Nephron (organoid): Measurements from ENCODE around the gene SSC5D.
"Not testable (repeated sequence)": the region's sequence is repeated elsewhere in the genome, so short reads cannot be mapped to it uniquely, and the experiment has no call there.

Experiments used
- H3K27ac Mint-ChIP-seq, 3 experiments: 2 replicates each; pipeline ENCODE4 v1.8.0; 2020; ENCODE audit warnings: mixed read lengths in 3 of 3, mild to moderate bottlenecking in 2 of 3, moderate library complexity in 1 of 3
- H3K27me3 Mint-ChIP-seq: 2 replicates; pipeline ENCODE4 v1.8.0; 2021; ENCODE audit warnings: low read depth, mild to moderate bottlenecking, moderate library complexity, mixed read lengths
- H3K36me3 Mint-ChIP-seq: 2 replicates; pipeline ENCODE4 v1.8.0; 2020; ENCODE audit warnings: low read depth, mixed read lengths
- H3K4me1 Mint-ChIP-seq: 2 replicates; pipeline ENCODE4 v1.8.0; 2020; ENCODE audit warnings: mixed read lengths
- H3K4me3 Mint-ChIP-seq, 3 experiments: 2 replicates each; pipeline ENCODE4 v1.8.0; 2020; ENCODE audit warnings: mild to moderate bottlenecking in 3 of 3, mixed read lengths in 3 of 3, moderate library complexity in 2 of 3
- H3K9me3 Mint-ChIP-seq: 2 replicates; pipeline ENCODE4 v1.8.0; 2020; ENCODE audit warnings: mixed read lengths
- TF ChIP-seq, protein P1 (sequence below), 3 experiments: fragments of 200-600 bp; sonication (generic); IDR thresholded peaks; one replicate each; pipeline ENCODE4 v1.5.0; 2021; ENCODE audit warnings: antibody characterized with exemption in 3 of 3; ENCODE audit not compliant: unreplicated experiment in 3 of 3

Gene SSC5D

DNA sequence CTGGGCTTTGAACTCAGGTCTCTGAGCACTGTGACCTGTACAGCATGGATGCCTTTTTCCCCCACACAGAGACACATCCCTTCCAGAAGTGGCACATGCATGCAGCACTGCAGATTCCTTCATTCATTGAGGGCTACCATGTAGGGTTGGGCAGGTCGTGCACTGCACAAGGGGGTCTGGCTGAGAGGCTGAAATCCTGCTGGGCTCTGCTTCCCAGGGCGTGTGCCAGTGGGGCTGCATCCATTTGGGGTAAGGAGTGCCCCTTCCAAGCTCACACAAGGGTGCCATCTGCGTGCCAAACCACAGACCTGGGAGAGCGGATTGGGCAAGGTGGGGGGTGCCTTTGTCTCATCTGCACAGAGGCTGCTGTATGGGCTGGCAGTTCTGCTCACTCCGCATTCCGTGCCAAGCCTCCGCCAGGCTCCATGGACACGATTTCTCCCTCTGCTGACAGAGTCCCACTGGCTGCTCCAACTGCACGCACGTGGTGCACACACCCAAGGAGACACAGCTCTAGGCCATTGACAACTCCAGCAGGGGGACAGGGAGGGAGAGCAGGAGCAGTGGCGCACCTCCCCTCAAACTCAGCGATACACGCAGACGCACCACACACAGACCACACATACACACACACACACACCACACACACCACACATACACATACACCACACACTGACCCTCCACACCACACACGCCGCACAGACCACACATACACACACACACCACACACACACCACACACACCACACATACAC is 40.6 kb upstream of the SSC5D start:
- no peak overlapping the region for H3K27ac Mint-ChIP-seq
- H3K4me1 Mint-ChIP-seq, result peaks cover 11% of the 10 kb centered on the region
- no peak overlapping the region for H3K4me3 Mint-ChIP-seq

DNA sequence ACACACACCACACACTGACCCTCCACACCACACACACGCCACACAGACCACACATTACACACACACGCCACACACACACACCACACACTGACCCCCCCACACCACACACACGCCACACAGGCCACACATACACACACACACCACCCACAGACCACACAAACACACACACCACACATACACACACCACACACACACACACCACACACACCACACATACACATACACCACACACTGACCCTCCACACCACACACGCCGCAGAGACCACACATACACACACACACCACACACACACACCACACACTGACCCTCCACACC is 40.1 kb upstream of the SSC5D start:
- H3K9me3 Mint-ChIP-seq, H3K27ac Mint-ChIP-seq, H3K36me3 Mint-ChIP-seq, H3K4me3 Mint-ChIP-seq: not testable (repeated sequence)
- peaks cover 25% of the 10 kb centered on the region for H3K27me3 Mint-ChIP-seq
- peaks cover 15% of the 10 kb centered on the region for H3K4me1 Mint-ChIP-seq

More for the DNA sequence above, 40.6 kb upstream of the SSC5D start:
- Mint-ChIP-seq H3K36me3 (no peaks in the 10 kb centered on the region), H3K9me3 (no peaks in the 10 kb centered on the region), H3K27me3 (peaks cover 20% of the 10 kb centered on the region)
- TF ChIP-seq, protein P1, sequence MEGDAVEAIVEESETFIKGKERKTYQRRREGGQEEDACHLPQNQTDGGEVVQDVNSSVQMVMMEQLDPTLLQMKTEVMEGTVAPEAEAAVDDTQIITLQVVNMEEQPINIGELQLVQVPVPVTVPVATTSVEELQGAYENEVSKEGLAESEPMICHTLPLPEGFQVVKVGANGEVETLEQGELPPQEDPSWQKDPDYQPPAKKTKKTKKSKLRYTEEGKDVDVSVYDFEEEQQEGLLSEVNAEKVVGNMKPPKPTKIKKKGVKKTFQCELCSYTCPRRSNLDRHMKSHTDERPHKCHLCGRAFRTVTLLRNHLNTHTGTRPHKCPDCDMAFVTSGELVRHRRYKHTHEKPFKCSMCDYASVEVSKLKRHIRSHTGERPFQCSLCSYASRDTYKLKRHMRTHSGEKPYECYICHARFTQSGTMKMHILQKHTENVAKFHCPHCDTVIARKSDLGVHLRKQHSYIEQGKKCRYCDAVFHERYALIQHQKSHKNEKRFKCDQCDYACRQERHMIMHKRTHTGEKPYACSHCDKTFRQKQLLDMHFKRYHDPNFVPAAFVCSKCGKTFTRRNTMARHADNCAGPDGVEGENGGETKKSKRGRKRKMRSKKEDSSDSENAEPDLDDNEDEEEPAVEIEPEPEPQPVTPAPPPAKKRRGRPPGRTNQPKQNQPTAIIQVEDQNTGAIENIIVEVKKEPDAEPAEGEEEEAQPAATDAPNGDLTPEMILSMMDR (IDR thresholded peaks at IDR 0.05; ENCODE audit: unreplicated experiment in 3 of 3), result no peak

DNA sequence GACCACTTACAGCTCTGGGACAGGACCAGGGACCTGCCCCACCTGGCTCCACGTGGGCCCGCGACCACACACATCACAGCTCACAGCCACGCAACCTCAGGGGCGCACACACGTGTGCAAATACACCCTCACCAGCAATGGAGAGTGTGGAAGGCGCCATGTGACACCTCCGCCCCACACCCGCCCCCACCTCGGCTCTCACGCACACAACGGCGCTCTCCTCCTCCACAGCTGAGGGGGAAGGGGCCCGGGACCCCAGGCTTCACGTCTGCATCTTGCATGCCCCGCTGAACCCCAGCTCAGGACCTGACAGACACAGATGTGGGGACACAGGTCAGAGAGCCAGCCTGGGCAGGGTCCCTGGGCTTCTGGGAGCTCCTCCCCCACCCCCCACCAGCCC is 38.8 kb upstream of the SSC5D start:
- TF ChIP-seq, protein P1 (IDR thresholded peaks at IDR 0.05; ENCODE audit: unreplicated experiment in 3 of 3), result no peak
- Mint-ChIP-seq H3K27me3 (peaks cover 34% of the 10 kb centered on the region), H3K4me3 (peak overlapping the region in 1 of 3 experiments; percentile 61), H3K9me3 (no peaks in the 10 kb centered on the region), H3K27ac (no peak overlapping the region), H3K4me1 (peaks cover 18% of the 10 kb centered on the region), H3K36me3 (no peaks in the 10 kb centered on the region)

DNA sequence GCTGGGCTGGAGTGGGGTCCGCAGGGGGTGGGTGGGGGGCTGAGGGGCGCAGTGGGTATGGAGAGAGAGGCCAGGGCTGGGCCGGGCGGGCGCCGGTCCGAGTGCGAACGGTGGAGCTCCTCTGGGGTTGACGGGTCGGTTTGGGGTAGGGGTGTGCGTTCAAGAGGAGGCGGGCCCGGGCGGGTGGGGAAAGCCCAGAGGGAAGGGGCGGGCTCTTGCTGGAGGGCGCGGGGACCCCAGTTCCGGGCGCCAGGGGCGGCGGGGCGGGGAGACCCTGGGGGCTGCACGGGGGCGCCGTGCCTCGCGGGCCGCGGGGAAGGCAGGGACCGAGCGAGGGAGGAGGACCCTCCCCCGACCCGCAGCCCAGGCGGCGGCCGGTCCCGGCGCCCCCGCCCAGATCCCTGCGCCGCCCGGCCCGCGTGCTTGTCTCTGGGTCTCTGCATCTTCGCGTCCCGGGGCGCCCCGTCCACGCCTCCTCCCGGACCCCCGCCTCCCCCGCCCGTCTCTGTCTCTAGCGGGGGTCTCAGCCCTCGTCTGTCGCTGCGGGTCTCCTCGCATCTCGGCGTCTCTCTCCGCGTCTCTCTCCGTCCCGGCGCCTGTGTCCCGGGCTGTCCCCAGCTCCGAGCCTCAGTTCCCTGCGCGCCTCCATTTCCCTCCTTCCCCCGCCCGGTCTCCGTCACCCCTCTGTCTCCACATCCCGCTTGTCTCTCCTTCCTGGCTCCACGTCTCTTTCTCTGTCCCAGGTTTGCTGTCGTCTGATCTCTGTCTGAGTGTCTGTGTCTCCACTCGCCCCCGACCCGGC is 36.9 kb upstream of the SSC5D start:
- Mint-ChIP-seq H3K27me3 (peaks cover 34% of the 10 kb centered on the region), H3K36me3 (peaks cover 4% of the 10 kb centered on the region), H3K4me1 (peaks cover 18% of the 10 kb centered on the region), H3K27ac (no peak overlapping the region), H3K4me3 (peak overlapping the region; percentile 71 to 81 (median 81)), H3K9me3 (no peaks in the 10 kb centered on the region)
- TF ChIP-seq, protein P1 (IDR thresholded peaks at IDR 0.05; ENCODE audit: unreplicated experiment in 3 of 3), result no peak

DNA sequence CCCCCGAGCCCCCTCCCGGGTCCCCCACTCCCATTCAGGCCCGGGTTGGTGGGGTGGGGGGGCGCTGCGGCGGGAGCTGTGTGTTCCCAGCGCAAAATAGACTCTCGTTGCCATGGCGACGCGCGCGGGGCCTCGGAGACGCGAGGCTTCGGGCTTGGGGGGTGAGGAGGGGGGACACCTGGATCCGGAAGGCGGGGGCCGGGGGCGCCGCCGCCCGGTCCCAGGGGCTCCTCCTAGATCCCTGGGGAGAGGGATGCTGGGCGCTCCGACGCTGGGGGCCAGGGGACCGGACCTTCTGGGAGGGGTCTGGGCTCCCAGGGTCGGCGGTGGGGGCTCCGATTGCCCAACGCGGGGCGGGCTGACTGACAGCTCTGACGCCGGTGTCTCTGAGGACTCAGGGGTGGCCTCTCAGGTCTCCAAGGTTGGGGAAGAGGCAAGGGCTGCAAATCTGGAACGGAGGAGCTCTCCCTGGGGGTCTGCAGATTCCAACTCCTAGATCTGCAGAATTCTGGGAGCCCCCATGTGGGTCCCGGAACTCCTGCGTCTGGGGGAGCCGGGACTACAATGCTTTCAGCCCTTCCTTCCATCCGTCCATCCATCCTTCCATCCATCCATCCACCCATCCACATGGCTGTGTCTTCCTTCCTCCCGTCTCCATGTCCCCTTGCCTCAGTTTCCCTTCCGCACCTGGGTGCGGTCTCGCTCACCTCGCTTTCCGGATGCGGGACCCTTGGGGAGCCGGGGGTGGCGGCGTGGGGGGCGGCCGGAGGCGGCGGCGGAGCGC is 36.1 kb upstream of the SSC5D start:
- peaks cover 34% of the 10 kb centered on the region for H3K27me3 Mint-ChIP-seq
- H3K9me3 Mint-ChIP-seq, result no peaks in the 10 kb centered on the region
- H3K27ac Mint-ChIP-seq, result no peak overlapping the region
- TF ChIP-seq, protein P1 (IDR thresholded peaks at IDR 0.05; ENCODE audit: unreplicated experiment in 3 of 3), result no peak
- H3K4me1 Mint-ChIP-seq, result peaks cover 18% of the 10 kb centered on the region
- H3K36me3 Mint-ChIP-seq, result peaks cover 4% of the 10 kb centered on the region
- H3K4me3 Mint-ChIP-seq, result peak overlapping the region; percentile 71 to 81 (median 72)

DNA sequence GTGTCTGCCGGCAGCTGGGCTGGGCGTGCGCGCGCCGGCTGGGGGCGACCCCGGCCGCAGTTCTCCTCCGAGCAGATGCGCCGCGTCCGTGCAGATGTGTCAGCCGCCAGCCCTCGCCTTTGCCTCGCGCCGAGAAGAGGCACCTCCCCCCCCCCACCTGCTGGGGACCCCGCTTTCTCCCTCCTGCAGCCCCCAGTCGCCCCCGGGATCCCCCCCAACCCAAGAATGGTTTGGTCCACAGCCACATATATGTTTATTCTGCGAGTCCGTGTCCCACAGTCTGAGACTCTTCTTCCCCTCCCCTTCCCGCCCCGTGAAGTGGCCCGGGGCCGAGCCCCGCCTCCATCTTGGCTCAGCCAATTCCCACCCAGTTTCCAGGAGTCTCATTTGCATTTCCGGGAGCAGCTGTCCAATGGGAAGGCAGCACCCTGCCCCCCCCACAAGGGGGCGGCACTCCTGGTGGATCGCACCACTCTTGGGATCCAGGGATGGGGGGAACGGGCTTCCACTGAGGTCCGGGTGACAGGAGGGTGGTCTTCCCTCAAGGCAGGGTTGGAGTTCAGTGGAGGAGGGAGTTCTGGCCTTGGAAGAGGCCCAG is 35.4 kb upstream of the SSC5D start:
- Mint-ChIP-seq H3K27me3 (peaks cover 34% of the 10 kb centered on the region), H3K36me3 (peaks cover 4% of the 10 kb centered on the region), H3K9me3 (no peaks in the 10 kb centered on the region), H3K4me3 (peak overlapping the region; percentile 62 to 78 (median 69)), H3K4me1 (peaks cover 18% of the 10 kb centered on the region), H3K27ac (peak overlapping the region in 1 of 3 experiments; percentile 70)
- TF ChIP-seq, protein P1 (IDR thresholded peaks at IDR 0.05; ENCODE audit: unreplicated experiment in 3 of 3), result no peak
